ENCODE results near the gene CCT2.
A peak's percentile ranks its signal among the peaks of the same experiment; 100 is the strongest.

The CCT2 gene

DNA sequence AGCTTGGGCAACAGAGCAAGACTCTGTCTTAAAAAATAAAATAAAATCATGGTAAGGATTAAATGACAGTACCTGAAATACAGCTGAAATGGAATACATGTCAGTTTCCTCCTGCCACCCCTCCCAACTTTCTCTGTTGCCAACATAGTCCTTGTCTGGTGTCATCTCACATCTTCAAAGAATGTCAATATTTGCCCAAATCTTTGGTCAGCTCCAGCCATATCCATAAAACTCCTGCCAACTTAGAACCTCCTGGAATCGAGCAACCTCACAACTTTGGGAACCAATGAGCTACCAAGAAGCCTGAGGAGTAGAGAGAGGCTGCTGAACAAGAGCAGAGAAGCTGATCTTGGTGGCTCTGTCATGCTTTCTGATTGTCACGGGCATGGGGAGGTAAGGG is 36.3 kb downstream of the CCT2 start:
- DNase-seq, result no peak
- in situ Hi-C loops (cut with HindIII; ENCODE audit: low pct_ligation_motif_present, low pct_unique_long_range_greater_than_20kb, low sequenced_read_pairs), result no loop called here

DNA sequence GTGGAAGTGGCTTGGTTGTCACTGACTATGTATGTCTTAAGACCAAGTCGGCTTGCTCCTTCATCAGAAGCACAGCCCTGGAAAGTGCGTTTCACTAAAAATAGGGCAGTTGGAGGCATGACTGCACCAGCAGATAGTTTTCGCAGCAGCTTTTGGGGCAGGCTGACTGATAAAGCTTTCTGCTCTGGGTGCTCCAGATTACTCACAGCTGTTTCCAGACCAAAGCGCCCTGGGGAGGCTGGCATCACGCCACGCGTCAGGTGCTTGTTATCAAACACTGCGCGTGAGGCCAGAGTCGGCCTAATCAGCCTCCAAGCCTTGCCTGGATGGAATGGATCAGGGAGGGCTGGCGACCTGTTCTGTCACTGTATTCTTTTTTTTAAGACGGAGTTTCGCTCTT is 38.7 kb downstream of the CCT2 start:
- in situ Hi-C loops (cut with HindIII; ENCODE audit: low pct_ligation_motif_present, low pct_unique_long_range_greater_than_20kb, low sequenced_read_pairs), result no loop called here
- DNase-seq, result no peak

DNA sequence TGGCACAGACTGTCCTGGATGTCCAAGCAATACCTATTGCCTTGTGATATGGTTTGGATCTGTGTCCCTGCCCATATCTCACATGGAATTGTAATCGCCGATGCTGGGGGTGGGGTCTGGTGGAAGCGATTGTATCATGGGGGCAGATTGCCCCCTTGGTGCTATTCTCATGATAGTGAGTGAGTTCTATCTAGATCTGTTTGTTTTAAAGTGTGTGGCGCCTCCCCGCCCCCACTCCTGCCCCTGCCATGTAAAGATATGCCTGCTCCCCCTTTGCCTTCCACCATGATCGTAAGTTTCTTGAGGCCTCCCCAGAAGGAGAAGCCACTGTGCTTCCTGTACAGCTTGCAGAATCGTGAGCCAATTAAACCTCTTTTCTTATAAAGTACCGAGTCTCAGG is 42.2 kb downstream of the CCT2 start:
- DNase-seq, result no peak
- in situ Hi-C loops (cut with HindIII; ENCODE audit: low pct_ligation_motif_present, low pct_unique_long_range_greater_than_20kb, low sequenced_read_pairs), result no loop called here

DNA sequence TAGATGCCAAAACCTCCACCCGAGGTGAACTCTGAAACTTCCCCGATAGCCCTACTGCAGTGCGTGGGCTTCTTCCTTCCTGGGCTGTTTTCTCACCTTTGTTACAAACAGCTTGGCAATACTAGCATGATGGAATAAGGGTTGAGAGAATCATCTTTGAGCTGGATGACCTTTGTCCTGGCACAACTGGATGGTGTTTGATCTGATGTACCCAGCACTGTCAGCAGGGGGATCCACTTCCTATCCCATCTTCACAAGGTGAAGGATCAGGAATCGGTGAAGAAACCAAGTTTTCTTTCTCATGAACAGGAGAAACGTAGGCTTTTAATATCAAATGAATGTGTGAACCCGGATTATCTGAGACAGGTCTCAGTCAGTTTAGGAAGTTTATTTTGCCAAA is 44.9 kb downstream of the CCT2 start:
- in situ Hi-C loops (cut with HindIII; ENCODE audit: low pct_ligation_motif_present, low pct_unique_long_range_greater_than_20kb, low sequenced_read_pairs), result no loop called here
- DNase-seq, result peak; percentile 30

DNA sequence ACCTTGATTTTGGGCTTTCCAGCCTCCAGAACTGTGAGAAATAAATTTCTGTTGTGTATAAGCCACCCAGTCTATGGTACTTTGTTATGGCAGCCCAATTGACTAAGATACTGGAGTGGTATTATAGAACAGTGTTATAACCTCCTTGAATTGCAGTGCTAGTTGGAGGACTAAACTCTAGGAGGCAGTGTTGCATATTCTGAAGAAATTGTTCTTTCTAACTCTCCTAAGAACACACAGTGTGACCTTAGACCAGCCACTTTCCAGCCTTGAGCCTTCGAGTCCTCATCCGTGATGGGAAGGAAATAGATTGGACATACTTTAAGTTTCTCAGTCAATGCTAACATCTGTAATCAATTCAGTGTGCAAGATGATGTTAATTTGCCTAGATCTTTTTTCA is 47.8 kb downstream of the CCT2 start:
- in situ Hi-C loops (cut with HindIII; ENCODE audit: low pct_ligation_motif_present, low pct_unique_long_range_greater_than_20kb, low sequenced_read_pairs), result no loop called here
- DNase-seq, result peak; percentile 29

DNA sequence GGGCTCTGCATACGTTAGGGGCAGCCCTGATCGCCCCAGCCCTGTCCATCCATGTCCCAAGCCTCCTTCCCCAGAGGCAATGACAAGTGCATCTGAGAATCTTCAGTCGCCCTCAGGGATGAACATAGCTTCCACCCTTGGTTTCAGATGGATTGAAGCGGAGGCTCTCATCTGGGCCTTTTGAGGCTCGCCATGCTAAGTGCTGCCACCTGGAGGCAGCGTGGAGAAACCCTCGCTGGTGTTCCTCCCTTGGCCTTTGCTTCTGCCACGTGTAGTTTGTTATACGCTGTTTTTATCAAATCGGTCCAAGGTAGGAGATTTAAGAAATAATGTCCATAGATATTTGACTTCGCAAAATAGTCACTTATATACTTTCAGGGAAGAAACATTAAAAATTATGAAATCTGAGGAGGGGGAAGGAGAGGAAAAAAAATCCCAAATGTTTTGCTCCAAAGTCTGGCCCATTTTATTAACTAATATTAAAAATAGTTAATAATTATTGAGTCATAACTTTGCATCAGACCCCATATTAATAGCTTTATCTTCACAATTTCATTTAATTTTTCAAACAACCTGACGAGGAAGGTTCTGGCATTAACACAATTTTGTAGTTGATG is 54.2 kb downstream of the CCT2 start:
- in situ Hi-C loops (cut with HindIII; ENCODE audit: low pct_ligation_motif_present, low pct_unique_long_range_greater_than_20kb, low sequenced_read_pairs), result no loop called here
- DNase-seq, result peak; percentile 79

DNA sequence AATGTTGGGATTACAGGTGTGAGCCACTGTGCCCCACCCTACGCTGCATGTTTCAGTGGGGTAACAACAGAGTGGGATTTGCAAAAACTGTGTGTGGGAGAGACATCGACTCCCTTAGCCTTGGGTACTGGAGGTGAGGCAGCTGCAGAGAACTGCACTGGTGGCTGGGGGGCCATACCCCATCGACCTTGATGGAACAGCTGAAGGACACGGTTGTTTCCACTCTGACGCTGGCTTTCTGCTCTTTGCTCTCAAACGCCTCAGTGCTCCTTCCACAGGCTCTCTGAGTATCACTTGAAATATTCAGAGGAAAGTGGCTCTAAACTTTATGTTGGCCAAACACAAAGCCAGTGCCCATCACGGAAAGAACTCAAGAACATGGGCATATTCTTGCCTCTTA is 56.3 kb downstream of the CCT2 start:
- in situ Hi-C loops (cut with HindIII; ENCODE audit: low pct_ligation_motif_present, low pct_unique_long_range_greater_than_20kb, low sequenced_read_pairs), result no loop called here
- no peak for DNase-seq

DNA sequence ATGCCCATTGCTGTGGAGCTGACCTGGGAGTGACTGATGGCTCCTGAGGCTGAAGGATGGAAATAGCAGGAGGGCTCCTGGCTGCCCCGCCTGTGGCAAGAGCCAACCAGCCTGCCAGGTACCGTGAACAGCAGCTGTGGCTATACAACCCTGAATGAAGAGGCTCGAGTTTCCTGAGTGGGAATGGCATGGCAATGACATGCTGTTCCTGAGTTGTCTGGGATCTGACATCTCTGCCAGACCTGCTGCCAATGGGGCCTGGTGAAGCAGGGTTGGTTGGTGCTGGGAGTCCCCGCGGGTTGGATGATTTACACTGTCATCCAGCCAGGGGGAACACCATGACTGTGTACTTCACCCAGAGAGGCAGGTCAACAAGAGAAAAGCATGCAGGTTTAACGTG is 57.3 kb downstream of the CCT2 start:
- in situ Hi-C loops (cut with HindIII; ENCODE audit: low pct_ligation_motif_present, low pct_unique_long_range_greater_than_20kb, low sequenced_read_pairs), result no loop called here
- no peak for DNase-seq

DNA sequence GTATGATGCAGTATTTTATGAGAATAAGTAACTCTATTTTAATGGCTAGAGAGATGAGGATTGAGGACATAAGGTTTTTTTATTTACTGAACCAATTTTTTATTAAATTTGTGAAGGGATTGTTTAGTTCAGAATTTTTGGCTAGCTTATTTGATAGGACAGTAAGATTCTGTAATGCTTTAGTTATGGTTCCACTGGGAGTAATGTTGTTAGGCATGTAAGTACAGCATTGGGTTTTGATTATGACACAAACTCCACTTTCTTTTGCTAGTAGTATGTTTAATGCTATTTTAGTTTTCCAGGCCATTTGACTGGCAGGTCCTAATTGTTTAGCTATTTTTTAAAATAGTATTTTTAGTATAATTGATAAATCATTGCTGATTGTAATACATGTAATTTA is 59.3 kb downstream of the CCT2 start:
- no peak for DNase-seq
- in situ Hi-C loops (cut with HindIII; ENCODE audit: low pct_ligation_motif_present, low pct_unique_long_range_greater_than_20kb, low sequenced_read_pairs), result no loop called here

DNA sequence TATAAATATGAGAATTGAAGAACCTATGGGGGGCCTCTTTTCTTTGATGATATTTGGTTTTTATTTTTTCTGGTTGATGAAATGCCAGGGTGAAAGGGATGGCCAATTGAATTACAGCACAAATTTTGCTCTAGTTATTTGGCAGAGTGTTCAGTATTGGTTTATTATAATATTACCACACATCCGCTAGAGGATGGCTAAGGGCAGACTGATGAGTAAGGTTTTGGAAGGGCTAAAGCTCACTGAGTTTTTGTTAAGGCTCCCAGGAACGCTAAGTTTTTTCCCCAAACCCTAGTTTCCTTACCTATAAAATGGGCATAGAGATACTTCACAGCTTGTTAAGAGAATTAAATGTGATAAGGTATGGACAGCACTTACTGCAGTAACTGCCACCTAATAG is 59.8 kb downstream of the CCT2 start:
- no peak for DNase-seq
- in situ Hi-C loops (cut with HindIII; ENCODE audit: low pct_ligation_motif_present, low pct_unique_long_range_greater_than_20kb, low sequenced_read_pairs), result no loop called here

DNA sequence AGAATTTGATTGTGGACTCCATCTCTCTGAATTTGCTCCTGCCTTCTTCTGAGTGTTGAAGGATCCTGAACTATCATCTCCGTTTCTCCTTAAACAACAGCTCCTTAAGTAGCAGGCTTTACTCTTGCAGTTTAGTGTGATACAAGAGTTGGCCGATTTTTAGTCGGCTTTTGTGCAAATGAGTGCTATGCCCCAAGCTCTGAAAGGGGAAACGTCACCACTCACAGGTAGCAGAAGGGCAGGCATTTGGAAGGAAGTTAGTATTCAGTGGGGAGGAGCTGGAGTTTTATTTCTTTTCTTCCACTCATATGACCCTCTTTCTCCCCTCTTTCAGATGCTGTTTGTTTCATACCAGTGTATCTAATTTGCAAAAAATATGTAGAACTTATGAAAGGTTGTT is 61.9 kb downstream of the CCT2 start:
- no peak for DNase-seq
- in situ Hi-C loops (cut with HindIII; ENCODE audit: low pct_ligation_motif_present, low pct_unique_long_range_greater_than_20kb, low sequenced_read_pairs), result no loop called here

DNA sequence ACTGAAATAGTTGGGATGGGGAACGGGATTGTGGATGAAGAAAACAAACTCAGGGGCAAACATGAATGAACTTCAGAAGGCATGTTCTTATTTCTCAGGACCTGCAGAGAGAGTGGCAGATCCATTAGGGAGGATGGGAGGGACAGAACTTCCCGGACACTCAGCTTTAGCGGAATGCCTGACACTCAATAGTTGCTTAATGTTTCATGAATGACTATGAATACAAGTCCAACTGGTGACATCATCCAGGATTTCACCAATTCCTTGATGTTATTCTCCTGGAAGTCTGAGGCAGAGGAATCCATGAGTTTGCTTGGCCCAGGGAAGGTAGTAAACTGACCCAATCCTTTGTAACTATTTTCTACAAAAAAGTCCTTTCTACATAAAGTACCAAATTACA is 63.2 kb downstream of the CCT2 start:
- peak; percentile 79 for DNase-seq
- in situ Hi-C loops (cut with HindIII; ENCODE audit: low pct_ligation_motif_present, low pct_unique_long_range_greater_than_20kb, low sequenced_read_pairs), result no loop called here

DNA sequence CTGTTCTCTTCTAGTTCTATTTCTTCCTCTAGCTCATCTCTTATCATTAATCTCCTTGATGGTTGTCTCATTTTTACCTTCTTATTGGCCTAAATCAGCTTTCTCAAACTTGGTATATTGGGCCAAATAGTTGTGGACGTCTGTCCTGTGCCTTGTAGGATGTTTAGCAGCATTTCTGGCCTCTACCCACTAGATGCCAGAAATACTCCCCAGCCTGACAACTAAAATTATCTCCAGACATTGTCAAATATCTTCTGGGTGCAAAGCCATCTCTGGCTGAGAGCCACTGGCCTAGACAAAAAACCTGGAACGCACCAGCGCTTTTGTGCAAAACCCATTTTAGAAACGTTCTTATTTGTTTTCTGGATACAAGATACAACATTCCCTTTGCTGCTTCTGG is 64.3 kb downstream of the CCT2 start:
- in situ Hi-C loops (cut with HindIII; ENCODE audit: low pct_ligation_motif_present, low pct_unique_long_range_greater_than_20kb, low sequenced_read_pairs), result no loop called here

More for the DNA sequence above, 64.3 kb downstream of the CCT2 start:
- DNase-seq, result peak; percentile 12

All from ACHN (cell line).